Measurements from ENCODE around the gene PBXIP1.

DNA sequence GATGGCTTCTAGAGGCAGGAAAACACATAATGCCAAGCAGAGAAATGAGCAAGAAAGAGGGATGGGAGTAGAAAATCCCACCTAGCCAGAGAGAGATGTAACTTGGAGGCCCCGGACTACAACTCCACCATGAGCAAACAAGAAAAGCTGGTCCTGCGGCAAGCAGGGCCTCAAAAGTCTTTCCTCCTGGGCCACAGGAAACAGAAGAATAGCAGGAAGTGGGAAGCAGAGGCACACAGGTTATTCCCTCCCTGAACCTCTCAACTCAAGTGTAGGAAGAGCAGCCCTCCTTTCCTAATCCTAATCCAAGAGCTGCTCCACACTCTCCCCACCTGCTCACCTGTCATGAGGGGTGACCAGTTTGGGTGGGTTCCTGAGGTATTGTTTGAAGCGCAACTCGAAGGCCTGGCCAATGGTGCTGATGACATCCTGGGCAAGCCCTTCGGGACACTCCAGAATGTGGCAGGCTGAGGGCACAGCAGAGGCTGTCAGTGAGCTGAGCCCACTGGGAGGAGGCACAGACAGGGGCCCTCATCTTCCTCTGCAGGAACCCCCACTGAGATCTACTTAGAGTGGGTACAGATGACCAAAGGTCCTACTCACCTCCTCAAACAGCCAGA, 11.5 kb upstream of the PBXIP1 start:
- TF ChIP-seq, protein P1, sequence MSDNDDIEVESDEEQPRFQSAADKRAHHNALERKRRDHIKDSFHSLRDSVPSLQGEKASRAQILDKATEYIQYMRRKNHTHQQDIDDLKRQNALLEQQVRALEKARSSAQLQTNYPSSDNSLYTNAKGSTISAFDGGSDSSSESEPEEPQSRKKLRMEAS (CRISPR knock-in tag; IDR thresholded peaks at IDR 0.05), result no peak
- TF ChIP-seq, protein P2, sequence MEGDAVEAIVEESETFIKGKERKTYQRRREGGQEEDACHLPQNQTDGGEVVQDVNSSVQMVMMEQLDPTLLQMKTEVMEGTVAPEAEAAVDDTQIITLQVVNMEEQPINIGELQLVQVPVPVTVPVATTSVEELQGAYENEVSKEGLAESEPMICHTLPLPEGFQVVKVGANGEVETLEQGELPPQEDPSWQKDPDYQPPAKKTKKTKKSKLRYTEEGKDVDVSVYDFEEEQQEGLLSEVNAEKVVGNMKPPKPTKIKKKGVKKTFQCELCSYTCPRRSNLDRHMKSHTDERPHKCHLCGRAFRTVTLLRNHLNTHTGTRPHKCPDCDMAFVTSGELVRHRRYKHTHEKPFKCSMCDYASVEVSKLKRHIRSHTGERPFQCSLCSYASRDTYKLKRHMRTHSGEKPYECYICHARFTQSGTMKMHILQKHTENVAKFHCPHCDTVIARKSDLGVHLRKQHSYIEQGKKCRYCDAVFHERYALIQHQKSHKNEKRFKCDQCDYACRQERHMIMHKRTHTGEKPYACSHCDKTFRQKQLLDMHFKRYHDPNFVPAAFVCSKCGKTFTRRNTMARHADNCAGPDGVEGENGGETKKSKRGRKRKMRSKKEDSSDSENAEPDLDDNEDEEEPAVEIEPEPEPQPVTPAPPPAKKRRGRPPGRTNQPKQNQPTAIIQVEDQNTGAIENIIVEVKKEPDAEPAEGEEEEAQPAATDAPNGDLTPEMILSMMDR (IDR thresholded peaks at IDR 0.05), result no peak
- TF ChIP-seq JUN (CRISPR knock-in tag; IDR thresholded peaks at IDR 0.05) (no peak), KAT7 (CRISPR knock-in tag; IDR thresholded peaks at IDR 0.05; ENCODE audit: borderline replicate concordance) (no peak)

Data from WTC11 (cell line).